ENCODE results near the gene REXO1. TPM values are rescaled to one million over a fixed set of nuclear protein-coding genes. Genes with fewer than 3 reads are reported as not detected.

The REXO1 gene
- total and polyA plus RNA-seq, 9 of the 15 experiments (the other 6 are each of a cell fraction or from before 2014, with no cell fraction given) = 0.04 to 63.3 (median 15.8) TPM

DNA sequence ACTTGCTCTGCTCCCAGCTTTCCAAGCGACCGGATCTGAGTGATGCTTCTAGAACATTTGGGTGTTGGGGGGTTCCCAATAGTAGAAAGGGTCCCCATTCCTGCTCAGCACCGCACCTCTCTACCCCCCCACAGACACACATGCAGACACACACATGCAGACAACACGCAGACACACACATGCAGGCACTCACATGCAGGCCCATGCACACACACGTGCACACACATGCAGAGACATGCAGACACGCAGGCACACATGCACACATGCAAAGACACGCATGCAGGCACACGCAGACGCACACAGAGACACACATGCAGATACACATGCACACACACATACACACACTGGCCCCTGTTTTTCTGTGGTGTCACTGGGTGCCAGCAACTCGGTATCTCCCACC is 71.1 kb downstream of the REXO1 start (continued):
- TF ChIP-seq MAZ (CRISPR knock-in tag; conservative IDR thresholded peaks at IDR 0.05 in 1 of 2, IDR thresholded peaks at IDR 0.05 in 1 of 2) (no peak), ELF2 (CRISPR knock-in tag; IDR thresholded peaks at IDR 0.05) (no peak)
- TF ChIP-seq, protein P1, sequence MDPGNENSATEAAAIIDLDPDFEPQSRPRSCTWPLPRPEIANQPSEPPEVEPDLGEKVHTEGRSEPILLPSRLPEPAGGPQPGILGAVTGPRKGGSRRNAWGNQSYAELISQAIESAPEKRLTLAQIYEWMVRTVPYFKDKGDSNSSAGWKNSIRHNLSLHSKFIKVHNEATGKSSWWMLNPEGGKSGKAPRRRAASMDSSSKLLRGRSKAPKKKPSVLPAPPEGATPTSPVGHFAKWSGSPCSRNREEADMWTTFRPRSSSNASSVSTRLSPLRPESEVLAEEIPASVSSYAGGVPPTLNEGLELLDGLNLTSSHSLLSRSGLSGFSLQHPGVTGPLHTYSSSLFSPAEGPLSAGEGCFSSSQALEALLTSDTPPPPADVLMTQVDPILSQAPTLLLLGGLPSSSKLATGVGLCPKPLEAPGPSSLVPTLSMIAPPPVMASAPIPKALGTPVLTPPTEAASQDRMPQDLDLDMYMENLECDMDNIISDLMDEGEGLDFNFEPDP (CRISPR knock-in tag; IDR thresholded peaks at IDR 0.05) = no peak
- TF ChIP-seq, protein P2, sequence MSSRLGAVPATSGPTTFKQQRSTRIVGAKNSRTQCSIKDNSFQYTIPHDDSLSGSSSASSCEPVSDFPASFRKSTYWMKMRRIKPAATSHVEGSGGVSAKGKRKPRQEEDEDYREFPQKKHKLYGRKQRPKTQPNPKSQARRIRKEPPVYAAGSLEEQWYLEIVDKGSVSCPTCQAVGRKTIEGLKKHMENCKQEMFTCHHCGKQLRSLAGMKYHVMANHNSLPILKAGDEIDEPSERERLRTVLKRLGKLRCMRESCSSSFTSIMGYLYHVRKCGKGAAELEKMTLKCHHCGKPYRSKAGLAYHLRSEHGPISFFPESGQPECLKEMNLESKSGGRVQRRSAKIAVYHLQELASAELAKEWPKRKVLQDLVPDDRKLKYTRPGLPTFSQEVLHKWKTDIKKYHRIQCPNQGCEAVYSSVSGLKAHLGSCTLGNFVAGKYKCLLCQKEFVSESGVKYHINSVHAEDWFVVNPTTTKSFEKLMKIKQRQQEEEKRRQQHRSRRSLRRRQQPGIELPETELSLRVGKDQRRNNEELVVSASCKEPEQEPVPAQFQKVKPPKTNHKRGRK (tag; IDR thresholded peaks at IDR 0.05) = no peak

DNA sequence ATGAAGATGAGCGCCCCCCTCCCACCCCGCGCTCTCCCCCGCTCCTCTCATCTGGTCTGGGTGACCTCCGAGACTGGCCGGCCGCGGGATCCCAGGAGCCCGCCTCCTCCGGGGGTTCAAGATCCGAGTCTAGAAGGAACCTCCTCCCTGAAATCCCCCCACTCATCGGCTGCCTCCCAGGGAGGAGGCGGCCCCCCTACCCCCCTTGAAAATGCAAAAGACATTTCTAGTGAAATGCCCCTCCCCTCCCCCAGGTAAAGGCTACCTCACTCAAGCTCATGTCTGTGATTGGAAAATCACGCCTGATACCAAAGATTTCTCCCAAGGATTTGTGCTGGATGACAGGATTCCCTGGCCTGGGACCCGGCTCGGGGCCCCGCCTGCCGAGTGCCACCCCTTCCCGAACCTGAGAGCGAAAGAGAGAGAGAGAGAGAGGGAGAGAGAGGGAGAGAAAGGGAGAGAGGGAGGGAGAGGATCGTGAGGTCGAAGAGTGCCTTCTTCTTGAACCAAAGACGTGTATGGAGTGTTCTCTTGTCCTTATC is 71.6 kb downstream of the REXO1 start:
- H2AFZ ChIP-seq (ENCODE audit: low read depth, low read length) = no peak overlapping the region
- no peak overlapping the region for H3K4me3 ChIP-seq
- in situ Hi-C loops (cut with MboI) = no loop called here
- WGBS (ENCODE audit: insufficient coverage, low coverage, missing lambda C conversion rate) = 13% methylated on average over 19 of the region's 23 CpGs
- TF ChIP-seq MTA1 (IDR thresholded peaks at IDR 0.05; ENCODE audit: borderline replicate concordance) = no peak
- peak; percentile 85 to 91 for TF ChIP-seq KDM1A (IDR thresholded peaks at IDR 0.05)
- no peak for TF ChIP-seq RNF2 (IDR thresholded peaks at IDR 0.05)
- no peak for TF ChIP-seq ZNF324 (CRISPR knock-in tag; IDR thresholded peaks at IDR 0.05)
- TF ChIP-seq MYBL2 (IDR thresholded peaks at IDR 0.05; ENCODE audit: low read depth) = no peak
- TF ChIP-seq MYBL2 (CRISPR knock-in tag; IDR thresholded peaks at IDR 0.05; ENCODE audit: borderline replicate concordance) = no peak
- no peak for TF ChIP-seq ZNF75A (CRISPR knock-in tag; IDR thresholded peaks at IDR 0.05)
- intact Hi-C loops (cut with micrococcal nuclease) = no loop called here
- no peaks in the 10 kb centered on the region for H3K79me2 ChIP-seq (ENCODE audit: control insufficient read depth, insufficient read depth, low read length)
- no peaks in the 10 kb centered on the region for H3K9me1 ChIP-seq (ENCODE audit: control insufficient read depth, insufficient read depth, low read length)
- no TSS peak for BruUV-seq (replicated peaks)
- H3K4me1 ChIP-seq (replicated peaks in 1 of 2; ENCODE audit: control insufficient read depth in 2 of 2, insufficient read depth in 2 of 2, low read length in 2 of 2) = peaks cover 0 to 26% of the 10 kb centered on the region in 2 experiments; a peak in 3 of 5 replicates
- no peak overlapping the region for H3K9ac ChIP-seq (ENCODE audit: insufficient read depth in 1 of 2, low read depth in 2 of 2, low read length in 2 of 2)
- FAIRE-seq (no peak), ATAC-seq (no peak), DNase-seq (ENCODE audit: extremely low read depth in 1 of 4, low spot score in 3 of 4) (no peak)
- H3K27me3 ChIP-seq (ENCODE audit: control insufficient read depth in 2 of 2, insufficient read depth in 2 of 2, low read length in 2 of 2) = peaks cover 0 to 19% of the 10 kb centered on the region in 2 experiments; a peak in 1 of 5 replicates
- peaks cover 2% of the 10 kb centered on the region; the same call in 1 of the 2 replicates for H3K9me3 ChIP-seq (replicated peaks; ENCODE audit: control insufficient read depth, insufficient read depth, low read depth, low read length)
- no peaks in the 10 kb centered on the region for H3K36me3 ChIP-seq (ENCODE audit: control insufficient read depth, insufficient read depth, low read length)
- no peaks in the 10 kb centered on the region for H4K20me1 ChIP-seq (replicated peaks; ENCODE audit: control insufficient read depth, insufficient read depth, low read length)
- no peak overlapping the region for H3K4me2 ChIP-seq (ENCODE audit: insufficient read depth, low read length)
- H3K27ac ChIP-seq (ENCODE audit: extremely low read depth, low read depth, low read length) = no peak overlapping the region
- POLR2A ChIA-PET = no interaction called here
- CTCF ChIA-PET (ENCODE audit: low intra/inter-chr PET ratio) = no interaction called here

All from K562 (cell line).